ENCODE results near the gene CYP8B1.

The CYP8B1 gene

GRCh38 chr3:42852441-42852840, 23.2 kb downstream of the CYP8B1 start:
- H3K9me3 ChIP-seq (ENCODE audit: control insufficient read depth, insufficient read depth, low read length): no peaks in the 10 kb centered on the region
- H4K20me1 ChIP-seq (ENCODE audit: control insufficient read depth, insufficient read depth, low read depth, low read length): no peaks in the 10 kb centered on the region
- no peak overlapping the region for H3K4me2 ChIP-seq (ENCODE audit: low read length)
- H3K4me1 ChIP-seq (ENCODE audit: control insufficient read depth, low read length): peaks cover 12% of the 10 kb centered on the region
- H3K27me3 ChIP-seq (ENCODE audit: control insufficient read depth, low read length): peaks cover 16% of the 10 kb centered on the region; the same call in 1 of the 2 replicates
- H3K4me3 ChIP-seq (ENCODE audit: low read length): no peak overlapping the region
- TF ChIP-seq EZH2phosphoT487 (IDR thresholded peaks at IDR 0.05; ENCODE audit: borderline replicate concordance, low read length) (no peak), CTCF (IDR thresholded peaks at IDR 0.05; ENCODE audit: low read depth, low read length, poor library complexity, severe bottlenecking) (no peak)
- H3K9me2 ChIP-seq (replicated peaks; ENCODE audit: control insufficient read depth, low read length): no peaks in the 10 kb centered on the region
- no peaks in the 10 kb centered on the region for H3K36me3 ChIP-seq (ENCODE audit: control insufficient read depth, low read length)
- no peaks in the 10 kb centered on the region for H3F3A ChIP-seq (ENCODE audit: control insufficient read depth, insufficient read depth)
- H3K27ac ChIP-seq (ENCODE audit: low read depth, low read length): no peak overlapping the region
- H3K79me2 ChIP-seq (ENCODE audit: control insufficient read depth, low read length): no peaks in the 10 kb centered on the region

- H3K9me2 ChIP-seq (replicated peaks; ENCODE audit: control insufficient read depth, low read length): no peaks in the 10 kb centered on the region
- no peak overlapping the region for H3K27ac ChIP-seq (ENCODE audit: low read depth, low read length)
- no peaks in the 10 kb centered on the region for H3K9me3 ChIP-seq (ENCODE audit: control insufficient read depth, insufficient read depth, low read length)
- H3K4me1 ChIP-seq (ENCODE audit: control insufficient read depth, low read length): peaks cover 18% of the 10 kb centered on the region
- peaks cover 16% of the 10 kb centered on the region; the same call in 1 of the 2 replicates for H3K27me3 ChIP-seq (ENCODE audit: control insufficient read depth, low read length)
- no peak overlapping the region for H3K4me3 ChIP-seq (ENCODE audit: low read length)
- H3F3A ChIP-seq (ENCODE audit: control insufficient read depth, insufficient read depth): no peaks in the 10 kb centered on the region
- no peaks in the 10 kb centered on the region for H3K36me3 ChIP-seq (ENCODE audit: control insufficient read depth, low read length)
- TF ChIP-seq CTCF (IDR thresholded peaks at IDR 0.05; ENCODE audit: low read depth, low read length, poor library complexity, severe bottlenecking) (no peak), EZH2phosphoT487 (IDR thresholded peaks at IDR 0.05; ENCODE audit: borderline replicate concordance, low read length) (no peak)
- no peak overlapping the region for H3K4me2 ChIP-seq (ENCODE audit: low read length)
- H3K79me2 ChIP-seq (ENCODE audit: control insufficient read depth, low read length): no peaks in the 10 kb centered on the region
- H4K20me1 ChIP-seq (ENCODE audit: control insufficient read depth, insufficient read depth, low read depth, low read length): no peaks in the 10 kb centered on the region
These were observed 24.3 kb downstream of the CYP8B1 start for GRCh38 chr3:42851228-42851834.

- TF ChIP-seq EZH2phosphoT487 (IDR thresholded peaks at IDR 0.05; ENCODE audit: borderline replicate concordance, low read length) (no peak), CTCF (IDR thresholded peaks at IDR 0.05; ENCODE audit: low read depth, low read length, poor library complexity, severe bottlenecking) (no peak)
- Histone ChIP-seq H3K4me3 (ENCODE audit: low read length) (no peak overlapping the region), H3K9me3 (ENCODE audit: control insufficient read depth, insufficient read depth, low read length) (no peaks in the 10 kb centered on the region), H3K27ac (ENCODE audit: low read depth, low read length) (no peak overlapping the region), H3K4me1 (ENCODE audit: control insufficient read depth, low read length) (peaks cover 17% of the 10 kb centered on the region), H3K36me3 (ENCODE audit: control insufficient read depth, low read length) (no peaks in the 10 kb centered on the region), H3K79me2 (ENCODE audit: control insufficient read depth, low read length) (no peaks in the 10 kb centered on the region), H3K4me2 (ENCODE audit: low read length) (no peak overlapping the region), H4K20me1 (ENCODE audit: control insufficient read depth, insufficient read depth, low read depth, low read length) (no peaks in the 10 kb centered on the region), H3K27me3 (ENCODE audit: control insufficient read depth, low read length) (peaks cover 10% of the 10 kb centered on the region; the same call in 1 of the 2 replicates), H3F3A (ENCODE audit: control insufficient read depth, insufficient read depth) (no peaks in the 10 kb centered on the region), H3K9me2 (replicated peaks; ENCODE audit: control insufficient read depth, low read length) (no peaks in the 10 kb centered on the region)
These were observed 25.4 kb downstream of the CYP8B1 start for GRCh38 chr3:42850263-42850662.

All from DOHH2 (cell line).